Stimulated activated CD8-positive, alpha-beta memory T cell treated with anti-CD3 and anti-CD28 coated beads, Interleukin-12 subunit alpha, Interleukin-12 subunit beta, amount 100 ng/mL, for 24 hours (primary cell): ENCODE results near the gene ADD3.

ENCODE experiments used
- DNase-seq: peaks from one replicate; pipeline ENCODE4 v3.0.0-alpha.2; 2020; ENCODE audit errors: extremely low read depth

Gene ADD3

GRCh38 chr10:110003524-110003885, 4.3 kb upstream of the ADD3 start:
- no peak for DNase-seq

- DNase-seq = no peak
Measured at GRCh38 chr10:110005719-110006118, 2.1 kb upstream of the ADD3 start.

- no peak for DNase-seq
Measured at GRCh38 chr10:110006358-110007160, 1.2 kb upstream of the ADD3 start.

GRCh38 chr10:110007161-110007700, 553 bp upstream of the ADD3 start:
- DNase-seq = no peak

GRCh38 chr10:110008518-110009339, 945 bp downstream of the ADD3 start:
- no peak for DNase-seq

GRCh38 chr10:110009736-110010475, 2.1 kb downstream of the ADD3 start:
- no peak for DNase-seq

GRCh38 chr10:110010486-110011378, 2.9 kb downstream of the ADD3 start:
- no peak for DNase-seq

GRCh38 chr10:110011681-110012080, 3.9 kb downstream of the ADD3 start:
- DNase-seq = no peak

GRCh38 chr10:110013630-110014293, 6.0 kb downstream of the ADD3 start:
- no peak for DNase-seq

- no peak for DNase-seq
Measured at GRCh38 chr10:110016039-110016438, 8.3 kb downstream of the ADD3 start.

GRCh38 chr10:110017052-110017451, 9.3 kb downstream of the ADD3 start:
- DNase-seq = no peak

- no peak for DNase-seq
Measured at GRCh38 chr10:110017907-110018306, 10.1 kb downstream of the ADD3 start.

- no peak for DNase-seq
Measured at GRCh38 chr10:110020265-110020664, 12.5 kb downstream of the ADD3 start.

- no peak for DNase-seq
Measured at GRCh38 chr10:110022716-110023504, 15.1 kb downstream of the ADD3 start.

GRCh38 chr10:110023785-110024465, 16.1 kb downstream of the ADD3 start:
- DNase-seq = no peak

- DNase-seq = no peak
Measured at GRCh38 chr10:110029450-110029849, 21.7 kb downstream of the ADD3 start.

- DNase-seq = no peak
Measured at GRCh38 chr10:110032801-110033700, 25.3 kb downstream of the ADD3 start.

GRCh38 chr10:110033701-110034235, 26.0 kb downstream of the ADD3 start:
- DNase-seq = no peak
